ACC112 (cell line): ENCODE measurements around the gene TMEM151A.

ENCODE experiments used
- H2AFZ ChIP-seq: fragments of 200-600 bp; sonication (generic); one replicate; pipeline ENCODE4 v1.6.0; 2017; ENCODE audit warnings: antibody characterized with exemption, low read length; ENCODE audit not compliant: unreplicated experiment
- H3K27ac ChIP-seq: fragments of 200-600 bp; sonication (generic); 2 replicates; pipeline ENCODE4 v1.5.1; 2014; ENCODE audit warnings: low read depth, mild to moderate bottlenecking, antibody characterized with exemption, low read length, moderate library complexity
- H3K27me3 ChIP-seq: fragments of 200-600 bp; sonication (generic); 2 replicates; pipeline ENCODE4 v1.6.1; 2014; ENCODE audit warnings: mild to moderate bottlenecking, antibody characterized with exemption, low read length, moderate library complexity, mixed read lengths; ENCODE audit not compliant: insufficient read depth
- H3K36me3 ChIP-seq: fragments of 200-600 bp; sonication (generic); 2 replicates; pipeline ENCODE4 v1.6.1; 2016; ENCODE audit warnings: mild to moderate bottlenecking, antibody characterized with exemption, low read length, moderate library complexity, mixed read lengths; ENCODE audit not compliant: insufficient read depth
- H3K4me1 ChIP-seq: fragments of 200-600 bp; sonication (generic); one replicate; pipeline ENCODE4 v1.6.1; 2016; ENCODE audit warnings: low read length, mixed read lengths; ENCODE audit not compliant: insufficient read depth, unreplicated experiment, control insufficient read depth
- H3K4me3 ChIP-seq: fragments of 200-600 bp; sonication (generic); 2 replicates; pipeline ENCODE4 v1.5.1; 2014; ENCODE audit warnings: mild to moderate bottlenecking, low read depth, low read length
- H3K79me2 ChIP-seq: fragments of 200-600 bp; sonication (generic); one replicate; pipeline ENCODE4 v1.6.0; 2016; ENCODE audit warnings: low read length; ENCODE audit not compliant: control insufficient read depth, unreplicated experiment, insufficient read depth

TMEM151A gene

GRCh38 chr11:66291303-66291705 is 390 bp upstream of the TMEM151A start:
- Histone ChIP-seq H3K4me1 (peaks cover 15% of the 10 kb centered on the region), H3K79me2 (peaks cover 21% of the 10 kb centered on the region), H3K36me3 (no peaks in the 10 kb centered on the region), H3K27me3 (peaks cover 27% of the 10 kb centered on the region), H3K4me3 (no peak overlapping the region), H3K27ac (no peak overlapping the region), H2AFZ (no peak overlapping the region)

- Histone ChIP-seq H3K4me1 (peaks cover 11% of the 10 kb centered on the region), H3K36me3 (no peaks in the 10 kb centered on the region), H3K27me3 (peaks cover 27% of the 10 kb centered on the region), H2AFZ (no peak overlapping the region), H3K4me3 (no peak overlapping the region), H3K27ac (no peak overlapping the region), H3K79me2 (peaks cover 10% of the 10 kb centered on the region)
These were observed 1.0 kb downstream of the TMEM151A start for GRCh38 chr11:66292543-66293332.

- no peaks in the 10 kb centered on the region for H3K36me3 ChIP-seq
- peaks cover 7% of the 10 kb centered on the region for H3K4me1 ChIP-seq
- H3K27ac ChIP-seq, result no peak overlapping the region
- no peak overlapping the region for H3K4me3 ChIP-seq
- H3K27me3 ChIP-seq, result peaks cover 27% of the 10 kb centered on the region
- H2AFZ ChIP-seq, result no peak overlapping the region
- H3K79me2 ChIP-seq, result peaks cover 3% of the 10 kb centered on the region
These were observed 1.7 kb downstream of the TMEM151A start for GRCh38 chr11:66293352-66293751.

GRCh38 chr11:66293777-66294625 is 2.3 kb downstream of the TMEM151A start:
- no peak overlapping the region for H3K27ac ChIP-seq
- H3K36me3 ChIP-seq, result no peaks in the 10 kb centered on the region
- peaks cover 27% of the 10 kb centered on the region for H3K27me3 ChIP-seq
- H2AFZ ChIP-seq, result no peak overlapping the region
- H3K4me1 ChIP-seq, result peaks cover 7% of the 10 kb centered on the region
- H3K79me2 ChIP-seq, result no peaks in the 10 kb centered on the region
- no peak overlapping the region for H3K4me3 ChIP-seq

- Histone ChIP-seq H3K36me3 (no peaks in the 10 kb centered on the region), H3K27me3 (peaks cover 27% of the 10 kb centered on the region), H3K79me2 (no peaks in the 10 kb centered on the region), H3K4me3 (no peak overlapping the region), H3K4me1 (peaks cover 3% of the 10 kb centered on the region), H3K27ac (no peak overlapping the region), H2AFZ (no peak overlapping the region)
These were observed 3.2 kb downstream of the TMEM151A start for GRCh38 chr11:66294626-66295620.

- H3K79me2 ChIP-seq, result no peaks in the 10 kb centered on the region
These were observed 5.9 kb downstream of the TMEM151A start for GRCh38 chr11:66297610-66298009.

GRCh38 chr11:66299186-66299585 is 7.5 kb downstream of the TMEM151A start:
- Histone ChIP-seq H2AFZ (no peak overlapping the region), H3K4me1 (no peaks in the 10 kb centered on the region), H3K36me3 (no peaks in the 10 kb centered on the region), H3K4me3 (no peak overlapping the region), H3K79me2 (no peaks in the 10 kb centered on the region), H3K27me3 (no peaks in the 10 kb centered on the region), H3K27ac (no peak overlapping the region)

More at GRCh38 chr11:66297610-66298009, 5.9 kb downstream of the TMEM151A start:
- Histone ChIP-seq H3K4me3 (no peak overlapping the region), H3K36me3 (no peaks in the 10 kb centered on the region), H3K27me3 (peaks cover 8% of the 10 kb centered on the region), H3K4me1 (no peaks in the 10 kb centered on the region), H2AFZ (no peak overlapping the region), H3K27ac (no peak overlapping the region)

- no peaks in the 10 kb centered on the region for H3K36me3 ChIP-seq
These were observed 11.0 kb downstream of the TMEM151A start for GRCh38 chr11:66302656-66303055.

GRCh38 chr11:66309475-66309874 is 17.8 kb downstream of the TMEM151A start:
- H3K27ac ChIP-seq, result no peak overlapping the region
- H3K79me2 ChIP-seq, result peaks cover 11% of the 10 kb centered on the region
- H2AFZ ChIP-seq, result no peak overlapping the region
- H3K27me3 ChIP-seq, result no peaks in the 10 kb centered on the region
- H3K4me1 ChIP-seq, result no peaks in the 10 kb centered on the region
- H3K4me3 ChIP-seq, result no peak overlapping the region
- no peaks in the 10 kb centered on the region for H3K36me3 ChIP-seq

More at GRCh38 chr11:66302656-66303055, 11.0 kb downstream of the TMEM151A start:
- Histone ChIP-seq H3K27ac (no peak overlapping the region), H2AFZ (no peak overlapping the region), H3K27me3 (no peaks in the 10 kb centered on the region), H3K4me3 (no peak overlapping the region), H3K79me2 (no peaks in the 10 kb centered on the region), H3K4me1 (no peaks in the 10 kb centered on the region)

GRCh38 chr11:66310324-66310723 is 18.6 kb downstream of the TMEM151A start:
- no peak overlapping the region for H3K27ac ChIP-seq
- no peaks in the 10 kb centered on the region for H3K36me3 ChIP-seq
- peaks cover 8% of the 10 kb centered on the region for H3K4me1 ChIP-seq
- no peak overlapping the region for H2AFZ ChIP-seq
- no peaks in the 10 kb centered on the region for H3K27me3 ChIP-seq
- peaks cover 19% of the 10 kb centered on the region for H3K79me2 ChIP-seq
- H3K4me3 ChIP-seq, result no peak overlapping the region
